SK-N-SH (cell line): Measurements from ENCODE around the gene FRMD1. TPM values are rescaled to one million over a fixed set of nuclear protein-coding genes. Genes with fewer than 3 reads are reported as not detected.

ENCODE experiments used
- CTCF ChIA-PET: fragments of 300-600, 350-600 bp; formaldehyde crosslinking; extraction: SDS; loops from one replicate; lab custom pipeline; 2021; lab: Yijun Ruan, JAX
- POLR2A ChIA-PET: fragments of 350-600 bp; sonication (Branson Sonifier 250); formaldehyde crosslinking; extraction: SDS; loops from one replicate; lab custom pipeline; 2020; ENCODE audit warnings: antibody characterized with exemption, inconsistent platforms; lab: Yijun Ruan, JAX
- DNase-seq: peaks from one replicate; pipeline ENCODE4 v3.0.0; 2012
- H2AFZ ChIP-seq: fragments of 200-600 bp; sonication (generic); 2 replicates; pipeline ENCODE4 v1.8.1; 2016; ENCODE audit warnings: antibody characterized with exemption, mild to moderate bottlenecking, low read depth
- H3F3A ChIP-seq: fragments of 200-600 bp; sonication (generic); replicated peaks from 2 replicates; pipeline ENCODE3; 2016; ENCODE audit warnings: antibody characterized with exemption, mild to moderate bottlenecking; ENCODE audit not compliant: insufficient read depth
- H3K27ac ChIP-seq, 2 experiments: fragments of 200-500 bp in 1 of 2; fragments of 200-600 bp in 1 of 2; sonication (Bioruptor generic) in 1 of 2; sonication (generic), shearing (Covaris generic) in 1 of 2; 2 replicates each; pipeline versions ENCODE4 v1.5.1 to v1.6.1; 2014 to 2016; ENCODE audit warnings: low read depth in 2 of 2, inconsistent platforms in 1 of 2, low read length in 1 of 2, mild to moderate bottlenecking in 1 of 2, mixed read lengths in 1 of 2
- H3K27me3 ChIP-seq: fragments of 200-600 bp; sonication (generic), shearing (Covaris generic); 2 replicates; pipeline ENCODE4 v1.6.1; 2016; ENCODE audit warnings: mixed run types; ENCODE audit not compliant: insufficient read depth
- H3K36me3 ChIP-seq, 2 experiments: fragments of 200-500 bp in 1 of 2; fragments of 200-600 bp in 1 of 2; sonication (Bioruptor generic) in 1 of 2; sonication (generic) in 1 of 2; replicated peaks in 1 of 2; 2 replicates each; pipeline versions ENCODE3 to v1.5.1; 2014 to 2016; ENCODE audit warnings: low read length in 1 of 2, mild to moderate bottlenecking in 1 of 2; ENCODE audit not compliant: insufficient read depth in 2 of 2, control insufficient read depth in 1 of 2
- H3K4me1 ChIP-seq, 2 experiments: fragments of 200-500 bp in 1 of 2; fragments of 200-600 bp in 1 of 2; sonication (Bioruptor generic) in 1 of 2; sonication (generic), shearing (Covaris generic) in 1 of 2; 2 replicates each; pipeline versions ENCODE4 v1.5.1 to v1.6.1; 2014 to 2016; ENCODE audit warnings: low read depth in 1 of 2, low read length in 1 of 2, mixed run types in 1 of 2; ENCODE audit not compliant: insufficient read depth in 2 of 2, control insufficient read depth in 1 of 2
- H3K4me2 ChIP-seq: fragments of 200-600 bp; sonication (generic), shearing (Covaris generic); 2 replicates; pipeline ENCODE4 v1.6.1; 2017; ENCODE audit warnings: mixed run types
- H3K4me3 ChIP-seq, 2 experiments: fragments of 200-500 bp in 1 of 2; fragments of 200-600 bp in 1 of 2; sonication (Bioruptor generic) in 1 of 2; sonication (generic), shearing (Covaris generic) in 1 of 2; 2 replicates each; pipeline versions ENCODE4 v1.5.1 to v1.8.1; 2014 to 2016; ENCODE audit warnings: low read depth in 2 of 2, inconsistent platforms in 1 of 2, low read length in 1 of 2, mild to moderate bottlenecking in 1 of 2, mixed read lengths in 1 of 2, moderate library complexity in 1 of 2
- H3K79me2 ChIP-seq: fragments of 200-600 bp; sonication (generic); 2 replicates; pipeline ENCODE4 v1.8.1; 2017; ENCODE audit warnings: mild to moderate bottlenecking; ENCODE audit not compliant: insufficient read depth
- H3K9ac ChIP-seq: fragments of 200-600 bp; sonication (generic); 2 replicates; pipeline ENCODE4 v1.6.1; 2017; ENCODE audit warnings: mixed run types
- H3K9me2 ChIP-seq: fragments of 200-600 bp; sonication (generic); 2 replicates; pipeline ENCODE4 v1.6.1; 2017; ENCODE audit warnings: mixed run types
- H3K9me3 ChIP-seq: fragments of 200-600 bp; sonication (generic); 2 replicates; pipeline ENCODE4 v1.6.1; 2017; ENCODE audit warnings: mixed run types, mild to moderate bottlenecking, moderate library complexity
- H4K20me1 ChIP-seq: fragments of 200-600 bp; sonication (generic); 2 replicates; pipeline ENCODE4 v1.6.1; 2017; ENCODE audit warnings: mild to moderate bottlenecking, mixed run types; ENCODE audit not compliant: insufficient read depth
- EP300 ChIP-seq, 2 experiments: IDR thresholded peaks; 2 replicates each; pipeline versions ENCODE4 v1.4.0 to v1.6.1; 2012; ENCODE audit warnings: borderline replicate concordance in 1 of 2, low read depth in 1 of 2, low read length in 1 of 2
- GATA2 ChIP-seq: sonication (generic); formaldehyde crosslinking; IDR thresholded peaks from 2 replicates; pipeline ENCODE4 v1.5.0; 2020; ENCODE audit warnings: mild to moderate bottlenecking, missing genetic modification reagents
- MEF2A ChIP-seq: IDR thresholded peaks from 2 replicates; pipeline ENCODE4 v1.4.0; 2012; ENCODE audit warnings: low read depth, borderline replicate concordance
- RCOR1 ChIP-seq: fragments of 150-350 bp; IDR thresholded peaks from 2 replicates; pipeline ENCODE4 v1.6.1; 2017; ENCODE audit warnings: antibody characterized with exemption, low read length
- WGBS: methylation state at CpG from one replicate; pipeline ENCODE4 v1.1.6; 2017; ENCODE audit warnings: low lambda C conversion rate; 5-methylcytosine and 5-hydroxymethylcytosine counted together
- polyA plus RNA-seq, 3 experiments: library from polyadenylated mRNA; depleted of rRNA; stranded (reverse); fragments of >200 nt; gene quantifications; 2 replicates each; pipeline ENCODE4 v1.2.3, GENCODE V29; 2012
- TF ChIP-seq, protein P1 (sequence below): fragments of 200-600 bp; sonication (generic); IDR thresholded peaks from 2 replicates; pipeline ENCODE4 v1.6.1; 2017; ENCODE audit warnings: antibody characterized with exemption, mild to moderate bottlenecking, moderate library complexity
- TF ChIP-seq, protein P2 (sequence below): fragments of 150-350 bp; IDR thresholded peaks from 2 replicates; pipeline ENCODE4 v1.6.1; 2016; ENCODE audit warnings: mild to moderate bottlenecking, low read depth, low read length
- TF ChIP-seq, protein P3 (sequence below): fragments of 150-350 bp; IDR thresholded peaks from 2 replicates; pipeline ENCODE4 v1.6.1; 2017; ENCODE audit warnings: antibody characterized with exemption, low read length, low read depth, borderline replicate concordance
- TF ChIP-seq, protein P4 (sequence below): IDR thresholded peaks from 2 replicates; pipeline ENCODE4 v1.6.1; 2012; ENCODE audit warnings: mild to moderate bottlenecking, low read depth, low read length, moderate library complexity

Gene FRMD1
- polyA plus RNA-seq, 1 of the 3 experiments (the other 2 are of a cell fraction), result not detected

DNA sequence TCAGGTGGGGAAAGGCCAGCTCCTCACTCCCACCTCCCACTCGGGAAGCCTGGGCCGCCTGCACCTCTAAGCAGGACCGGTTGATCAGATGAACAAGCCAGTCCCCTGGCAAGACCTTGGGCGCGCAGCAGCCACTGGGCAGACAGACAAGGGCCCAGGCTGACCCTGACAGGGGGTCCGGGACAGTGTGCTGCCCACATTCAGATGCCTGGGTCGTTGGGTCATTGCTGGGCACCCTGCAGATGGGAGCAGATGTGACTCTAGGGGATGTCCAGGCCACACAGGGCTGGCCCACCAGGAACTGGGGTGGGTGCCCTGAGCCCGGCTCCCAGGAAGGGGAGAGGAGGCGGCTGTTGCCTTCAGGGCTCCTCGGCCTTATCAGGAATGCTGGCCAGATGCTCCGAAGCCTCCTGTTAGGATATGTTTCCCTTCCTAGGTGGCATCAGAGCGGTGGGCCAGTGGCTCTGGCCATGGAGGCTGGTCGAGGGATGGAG is 17.3 kb upstream of the FRMD1 start:
- H3K27ac ChIP-seq, result no peak overlapping the region; a peak in 2 of 4 replicates
- TF ChIP-seq, protein P1, sequence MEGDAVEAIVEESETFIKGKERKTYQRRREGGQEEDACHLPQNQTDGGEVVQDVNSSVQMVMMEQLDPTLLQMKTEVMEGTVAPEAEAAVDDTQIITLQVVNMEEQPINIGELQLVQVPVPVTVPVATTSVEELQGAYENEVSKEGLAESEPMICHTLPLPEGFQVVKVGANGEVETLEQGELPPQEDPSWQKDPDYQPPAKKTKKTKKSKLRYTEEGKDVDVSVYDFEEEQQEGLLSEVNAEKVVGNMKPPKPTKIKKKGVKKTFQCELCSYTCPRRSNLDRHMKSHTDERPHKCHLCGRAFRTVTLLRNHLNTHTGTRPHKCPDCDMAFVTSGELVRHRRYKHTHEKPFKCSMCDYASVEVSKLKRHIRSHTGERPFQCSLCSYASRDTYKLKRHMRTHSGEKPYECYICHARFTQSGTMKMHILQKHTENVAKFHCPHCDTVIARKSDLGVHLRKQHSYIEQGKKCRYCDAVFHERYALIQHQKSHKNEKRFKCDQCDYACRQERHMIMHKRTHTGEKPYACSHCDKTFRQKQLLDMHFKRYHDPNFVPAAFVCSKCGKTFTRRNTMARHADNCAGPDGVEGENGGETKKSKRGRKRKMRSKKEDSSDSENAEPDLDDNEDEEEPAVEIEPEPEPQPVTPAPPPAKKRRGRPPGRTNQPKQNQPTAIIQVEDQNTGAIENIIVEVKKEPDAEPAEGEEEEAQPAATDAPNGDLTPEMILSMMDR, result no peak
- TF ChIP-seq MEF2A (no peak), RCOR1 (0 out of 2 replicates have a peak, but pooled peaks have one; percentile 27), EP300 (IDR thresholded peaks at IDR 0.05; ENCODE audit: borderline replicate concordance in 1 of 2, low read depth in 1 of 2, low read length in 1 of 2) (0 out of 4 replicates have a peak, but pooled peaks of 1 of the 2 experiments have one; percentile 26), GATA2 (peak; percentile 39; the same call in 1 of the 2 replicates)
- TF ChIP-seq, protein P2, sequence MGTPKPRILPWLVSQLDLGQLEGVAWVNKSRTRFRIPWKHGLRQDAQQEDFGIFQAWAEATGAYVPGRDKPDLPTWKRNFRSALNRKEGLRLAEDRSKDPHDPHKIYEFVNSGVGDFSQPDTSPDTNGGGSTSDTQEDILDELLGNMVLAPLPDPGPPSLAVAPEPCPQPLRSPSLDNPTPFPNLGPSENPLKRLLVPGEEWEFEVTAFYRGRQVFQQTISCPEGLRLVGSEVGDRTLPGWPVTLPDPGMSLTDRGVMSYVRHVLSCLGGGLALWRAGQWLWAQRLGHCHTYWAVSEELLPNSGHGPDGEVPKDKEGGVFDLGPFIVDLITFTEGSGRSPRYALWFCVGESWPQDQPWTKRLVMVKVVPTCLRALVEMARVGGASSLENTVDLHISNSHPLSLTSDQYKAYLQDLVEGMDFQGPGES, result no peak
- TF ChIP-seq, protein P3, sequence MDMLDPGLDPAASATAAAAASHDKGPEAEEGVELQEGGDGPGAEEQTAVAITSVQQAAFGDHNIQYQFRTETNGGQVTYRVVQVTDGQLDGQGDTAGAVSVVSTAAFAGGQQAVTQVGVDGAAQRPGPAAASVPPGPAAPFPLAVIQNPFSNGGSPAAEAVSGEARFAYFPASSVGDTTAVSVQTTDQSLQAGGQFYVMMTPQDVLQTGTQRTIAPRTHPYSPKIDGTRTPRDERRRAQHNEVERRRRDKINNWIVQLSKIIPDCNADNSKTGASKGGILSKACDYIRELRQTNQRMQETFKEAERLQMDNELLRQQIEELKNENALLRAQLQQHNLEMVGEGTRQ, result no peak
- TF ChIP-seq, protein P4, sequence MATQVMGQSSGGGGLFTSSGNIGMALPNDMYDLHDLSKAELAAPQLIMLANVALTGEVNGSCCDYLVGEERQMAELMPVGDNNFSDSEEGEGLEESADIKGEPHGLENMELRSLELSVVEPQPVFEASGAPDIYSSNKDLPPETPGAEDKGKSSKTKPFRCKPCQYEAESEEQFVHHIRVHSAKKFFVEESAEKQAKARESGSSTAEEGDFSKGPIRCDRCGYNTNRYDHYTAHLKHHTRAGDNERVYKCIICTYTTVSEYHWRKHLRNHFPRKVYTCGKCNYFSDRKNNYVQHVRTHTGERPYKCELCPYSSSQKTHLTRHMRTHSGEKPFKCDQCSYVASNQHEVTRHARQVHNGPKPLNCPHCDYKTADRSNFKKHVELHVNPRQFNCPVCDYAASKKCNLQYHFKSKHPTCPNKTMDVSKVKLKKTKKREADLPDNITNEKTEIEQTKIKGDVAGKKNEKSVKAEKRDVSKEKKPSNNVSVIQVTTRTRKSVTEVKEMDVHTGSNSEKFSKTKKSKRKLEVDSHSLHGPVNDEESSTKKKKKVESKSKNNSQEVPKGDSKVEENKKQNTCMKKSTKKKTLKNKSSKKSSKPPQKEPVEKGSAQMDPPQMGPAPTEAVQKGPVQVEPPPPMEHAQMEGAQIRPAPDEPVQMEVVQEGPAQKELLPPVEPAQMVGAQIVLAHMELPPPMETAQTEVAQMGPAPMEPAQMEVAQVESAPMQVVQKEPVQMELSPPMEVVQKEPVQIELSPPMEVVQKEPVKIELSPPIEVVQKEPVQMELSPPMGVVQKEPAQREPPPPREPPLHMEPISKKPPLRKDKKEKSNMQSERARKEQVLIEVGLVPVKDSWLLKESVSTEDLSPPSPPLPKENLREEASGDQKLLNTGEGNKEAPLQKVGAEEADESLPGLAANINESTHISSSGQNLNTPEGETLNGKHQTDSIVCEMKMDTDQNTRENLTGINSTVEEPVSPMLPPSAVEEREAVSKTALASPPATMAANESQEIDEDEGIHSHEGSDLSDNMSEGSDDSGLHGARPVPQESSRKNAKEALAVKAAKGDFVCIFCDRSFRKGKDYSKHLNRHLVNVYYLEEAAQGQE, result no peak
- H3K4me1 ChIP-seq, result peaks cover 0 to 27% of the 10 kb centered on the region in 2 experiments; a peak in 1 of 4 replicates
- H3K79me2 ChIP-seq, result no peaks in the 10 kb centered on the region
- WGBS, result 42% methylated on average over 6 of the region's 13 CpGs
- no peak overlapping the region for H3K4me2 ChIP-seq
- no peaks in the 10 kb centered on the region for H3K36me3 ChIP-seq
- no peak overlapping the region for H3K9ac ChIP-seq
- no peaks in the 10 kb centered on the region for H3K9me2 ChIP-seq
- H4K20me1 ChIP-seq, result no peaks in the 10 kb centered on the region
- no peak overlapping the region for H2AFZ ChIP-seq
- H3K4me3 ChIP-seq, result no peak overlapping the region
- no peaks in the 10 kb centered on the region for H3F3A ChIP-seq
- ChIA-PET CTCF (interaction anchor here (0.9 kb wide), 1 partner anchor 260 kb away, joined by 3 read pairs; no protein-coding TSS in a partner anchor), POLR2A (no interaction called here)
- no peaks in the 10 kb centered on the region for H3K9me3 ChIP-seq
- no peaks in the 10 kb centered on the region for H3K27me3 ChIP-seq
- DNase-seq, result peak; percentile 72
